DMS153 (cell line): ENCODE results near the gene GRIA1.

Experiments used
- DNase-seq: peaks from one replicate; lab custom pipeline; 2025; lab: John Stamatoyannopoulos, UW

Gene GRIA1

GRCh38 chr5:153659039-153659736 lies 168.7 kb downstream of the GRIA1 start:
- DNase-seq = no peak

DNA sequence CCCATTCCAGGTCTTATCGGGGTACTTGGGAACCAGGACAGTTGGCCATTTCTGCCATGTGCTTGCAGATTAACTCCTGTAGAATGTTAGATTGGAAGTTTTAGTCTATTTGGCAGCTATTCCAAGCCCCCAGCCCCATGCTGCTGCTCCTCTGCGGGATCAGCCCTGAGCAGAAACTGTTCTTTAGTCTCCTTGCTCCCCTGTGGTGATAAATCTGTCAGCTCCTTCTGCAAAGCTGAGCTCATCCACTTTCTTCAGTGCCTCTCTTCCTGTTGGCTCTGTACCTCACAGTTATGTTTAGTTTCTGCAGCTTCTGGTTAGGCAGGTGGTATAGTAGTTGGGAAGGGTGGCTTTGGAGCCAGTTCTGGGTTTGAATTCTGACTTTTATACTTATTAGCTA lies 170.4 kb downstream of the GRIA1 start:
- DNase-seq = no peak

DNA sequence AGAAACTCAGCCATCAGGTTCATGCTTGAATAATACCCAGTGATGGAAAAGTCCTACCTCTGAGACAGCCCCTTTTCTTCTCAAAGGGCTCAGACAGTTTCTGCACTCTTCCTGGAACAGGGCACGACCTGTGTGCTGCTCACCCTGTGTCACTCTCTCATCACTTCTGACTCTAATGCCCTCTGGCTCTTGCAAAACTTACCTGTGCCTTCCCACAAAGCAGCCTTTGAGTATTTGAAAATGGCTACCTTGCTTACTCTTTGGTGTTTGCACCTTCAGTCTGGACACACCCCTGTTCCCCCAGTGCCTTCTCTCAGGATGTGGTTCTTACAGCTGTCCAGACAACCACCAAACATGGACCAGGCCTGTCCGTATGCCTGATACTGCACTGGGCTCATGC lies 171.4 kb downstream of the GRIA1 start:
- no peak for DNase-seq

DNA sequence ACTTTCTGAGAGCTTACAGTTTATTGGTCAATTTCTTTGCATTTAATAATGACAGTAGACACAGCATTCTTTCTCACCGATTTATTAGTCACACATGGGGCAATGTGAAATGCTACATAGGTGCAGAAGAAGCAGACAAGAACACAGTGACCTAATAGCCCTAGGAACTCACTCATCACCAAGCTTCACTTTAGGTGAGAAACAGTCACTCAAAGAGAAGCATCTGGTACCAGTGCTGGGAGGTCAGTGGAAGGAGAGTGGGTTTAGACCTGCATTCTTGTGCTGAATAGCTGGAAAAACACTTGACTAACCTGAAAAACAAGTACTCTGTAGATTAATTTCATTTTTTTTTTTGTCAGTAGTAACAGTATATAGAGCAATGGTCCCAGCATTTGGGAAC lies 179.6 kb downstream of the GRIA1 start:
- DNase-seq = no peak

- DNase-seq = no peak
These were observed 181.3 kb downstream of the GRIA1 start for GRCh38 chr5:153671653-153672346.

DNA sequence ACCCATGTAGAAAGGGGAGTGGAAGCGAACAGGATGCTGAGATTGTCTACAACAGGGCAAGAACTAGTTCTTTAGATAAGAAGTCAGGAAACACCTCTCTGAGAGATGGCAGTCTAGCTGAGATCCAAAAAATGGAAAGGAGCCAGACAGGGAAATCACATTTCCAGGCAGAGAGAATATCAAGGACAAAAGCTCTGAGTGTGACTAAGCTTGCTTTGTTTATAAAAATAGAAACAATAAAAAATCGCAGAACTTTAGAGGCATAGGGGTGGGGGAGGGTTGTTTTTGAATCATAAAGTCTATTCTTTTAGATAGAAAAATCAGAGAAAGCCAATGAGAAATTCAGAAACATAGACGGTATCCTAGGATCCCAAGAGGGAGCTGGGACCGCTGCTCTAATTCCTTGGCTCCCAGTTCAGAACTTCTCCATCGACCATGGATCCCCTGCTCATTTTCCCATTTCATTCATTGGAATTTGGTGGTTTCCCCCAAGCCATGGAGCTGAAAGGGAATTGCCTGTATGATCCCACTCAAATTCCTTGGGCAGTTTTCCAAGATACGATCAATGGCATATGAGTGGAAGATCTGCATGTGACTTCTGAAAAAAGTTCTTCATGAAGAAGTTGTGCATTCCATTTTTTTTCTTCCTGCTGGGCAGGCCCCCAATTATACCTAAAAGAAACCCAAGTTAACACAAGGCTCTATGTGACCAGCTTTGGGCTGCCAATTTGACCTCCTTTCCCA lies 182.0 kb downstream of the GRIA1 start:
- DNase-seq = no peak

DNA sequence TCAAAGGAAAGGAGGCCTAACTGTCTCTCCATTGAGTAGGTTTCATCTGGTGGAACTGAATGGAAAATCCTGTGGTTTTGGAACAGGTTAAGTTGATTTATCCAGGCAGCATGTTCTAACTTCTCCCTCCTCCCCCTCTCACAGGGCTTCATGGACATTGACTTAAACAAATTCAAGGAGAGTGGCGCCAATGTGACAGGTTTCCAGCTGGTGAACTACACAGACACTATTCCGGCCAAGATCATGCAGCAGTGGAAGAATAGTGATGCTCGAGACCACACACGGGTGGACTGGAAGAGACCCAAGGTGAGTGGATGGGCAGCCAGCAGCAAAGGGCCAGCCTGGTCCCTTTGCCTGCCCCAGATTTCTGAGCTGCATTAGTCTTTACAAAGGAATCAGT lies 183.9 kb downstream of the GRIA1 start:
- no peak for DNase-seq

GRCh38 chr5:153676406-153676805 lies 185.9 kb downstream of the GRIA1 start:
- DNase-seq = no peak

DNA sequence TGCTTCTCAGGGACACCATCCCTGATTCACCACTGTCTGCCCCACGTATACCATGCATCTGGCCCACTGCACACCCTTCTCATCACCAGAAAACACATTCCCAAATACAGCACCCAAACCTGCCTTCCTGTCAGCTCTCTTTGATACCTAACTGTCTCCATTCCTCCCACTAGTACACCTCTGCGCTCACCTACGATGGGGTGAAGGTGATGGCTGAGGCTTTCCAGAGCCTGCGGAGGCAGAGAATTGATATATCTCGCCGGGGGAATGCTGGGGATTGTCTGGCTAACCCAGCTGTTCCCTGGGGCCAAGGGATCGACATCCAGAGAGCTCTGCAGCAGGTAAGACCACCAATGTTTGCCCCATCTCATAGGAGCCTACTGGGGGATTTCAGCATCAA lies 186.4 kb downstream of the GRIA1 start:
- no peak for DNase-seq

- no peak for DNase-seq
These were observed 188.3 kb downstream of the GRIA1 start for GRCh38 chr5:153678617-153679329.

- DNase-seq = no peak
These were observed 199.8 kb downstream of the GRIA1 start for GRCh38 chr5:153690236-153690635.

DNA sequence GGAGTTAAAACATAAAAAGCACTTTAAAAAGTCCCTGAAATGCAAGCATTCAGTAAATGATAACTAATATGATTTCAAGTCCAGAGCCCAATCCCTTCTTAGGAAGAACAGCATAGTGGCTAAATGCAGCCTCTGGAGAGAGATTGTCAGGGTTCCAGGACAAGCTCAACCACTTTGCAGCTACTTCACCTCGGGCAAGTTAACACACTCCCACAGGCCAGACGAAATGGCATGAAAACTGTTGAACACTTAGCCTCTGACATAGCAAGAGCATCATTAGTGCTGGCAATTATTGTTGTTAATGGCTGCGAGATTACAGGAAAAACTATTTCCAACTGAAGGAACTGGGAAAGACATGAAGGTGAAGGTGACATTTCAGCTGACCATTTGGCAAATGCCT lies 205.8 kb downstream of the GRIA1 start:
- DNase-seq = no peak

- no peak for DNase-seq
These were observed 208.6 kb downstream of the GRIA1 start for GRCh38 chr5:153699035-153699434.

- DNase-seq = no peak
These were observed 210.5 kb downstream of the GRIA1 start for GRCh38 chr5:153700940-153701339.

- no peak for DNase-seq
These were observed 211.8 kb downstream of the GRIA1 start for GRCh38 chr5:153702265-153702664.

DNA sequence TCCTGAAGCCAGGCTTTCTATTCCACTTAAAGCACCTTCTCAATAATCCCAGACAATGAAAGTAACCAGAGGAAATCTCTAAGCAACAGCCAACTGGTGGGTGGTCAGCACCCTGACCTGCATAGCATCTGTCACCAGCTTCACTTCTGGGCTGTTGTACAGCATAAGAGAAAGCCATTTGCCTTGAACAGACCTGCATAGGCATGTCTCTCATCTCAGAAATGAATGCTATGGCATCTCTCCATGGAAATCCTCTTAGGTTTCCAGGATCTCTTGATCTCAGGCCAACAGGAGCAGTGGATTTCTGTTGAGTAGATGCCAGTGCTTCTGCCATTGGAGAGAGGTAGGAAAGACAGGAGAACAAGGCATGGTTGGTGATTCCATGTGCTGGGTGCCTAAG lies 213.6 kb downstream of the GRIA1 start:
- no peak for DNase-seq

DNA sequence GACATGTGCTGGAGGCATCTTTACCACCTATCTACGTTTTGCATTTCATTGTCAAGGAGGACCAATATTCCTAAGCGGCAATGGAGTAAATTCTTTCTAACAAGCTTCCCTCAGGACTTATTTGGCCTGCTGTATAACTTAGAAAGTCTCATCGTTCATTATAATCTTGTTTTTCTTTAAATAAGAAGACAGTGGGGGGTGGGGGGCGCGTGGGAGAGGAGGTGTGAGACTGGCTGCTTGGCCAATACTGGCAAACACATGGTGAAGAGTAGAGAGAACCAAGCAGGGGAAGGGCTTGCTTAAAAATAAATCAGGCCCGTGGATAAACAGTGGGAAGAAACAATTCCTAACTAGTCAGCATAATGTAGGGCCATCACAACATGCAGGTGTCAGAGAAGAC lies 217.2 kb downstream of the GRIA1 start:
- no peak for DNase-seq

GRCh38 chr5:153711755-153712154 lies 221.3 kb downstream of the GRIA1 start:
- DNase-seq = no peak

GRCh38 chr5:153712946-153713345 lies 222.5 kb downstream of the GRIA1 start:
- DNase-seq = no peak

- DNase-seq = no peak
These were observed 223.5 kb downstream of the GRIA1 start for GRCh38 chr5:153713943-153714342.

- DNase-seq = no peak
These were observed 224.3 kb downstream of the GRIA1 start for GRCh38 chr5:153714798-153715197.

DNA sequence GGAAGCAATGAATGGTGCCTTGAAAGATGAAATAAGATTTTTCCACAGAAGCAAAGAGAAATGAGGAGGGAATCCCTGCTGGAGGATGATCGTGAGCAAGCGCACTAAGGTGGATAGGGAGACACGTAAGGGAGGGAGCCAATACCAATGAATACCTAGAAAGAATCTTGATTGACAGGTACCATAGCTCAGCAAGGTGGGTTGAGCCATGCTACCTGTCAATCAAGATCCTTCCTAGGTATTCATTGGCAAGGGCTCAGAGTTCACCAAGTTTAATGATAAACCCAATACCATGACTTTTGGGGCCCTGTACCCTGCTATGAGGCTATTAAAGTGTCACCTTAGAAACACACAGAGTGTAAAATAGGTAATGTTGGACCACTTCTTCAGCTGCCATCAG lies 226.8 kb downstream of the GRIA1 start:
- no peak for DNase-seq

- no peak for DNase-seq
These were observed 228.2 kb downstream of the GRIA1 start for GRCh38 chr5:153718713-153719112.
